Skeletal muscle cell (primary cell): ENCODE data around the gene LRCH1.

Experiments used
- DNase-seq: peaks from one replicate; pipeline ENCODE4 v3.0.0-alpha.2; 2010; ENCODE audit warnings: low read depth
- H3K4me3 ChIP-seq: 2 replicates; pipeline ENCODE4 v1.5.1; 2011; ENCODE audit warnings: low read depth, mild to moderate bottlenecking, control low read depth, low read length, moderate library complexity

The LRCH1 gene

DNA sequence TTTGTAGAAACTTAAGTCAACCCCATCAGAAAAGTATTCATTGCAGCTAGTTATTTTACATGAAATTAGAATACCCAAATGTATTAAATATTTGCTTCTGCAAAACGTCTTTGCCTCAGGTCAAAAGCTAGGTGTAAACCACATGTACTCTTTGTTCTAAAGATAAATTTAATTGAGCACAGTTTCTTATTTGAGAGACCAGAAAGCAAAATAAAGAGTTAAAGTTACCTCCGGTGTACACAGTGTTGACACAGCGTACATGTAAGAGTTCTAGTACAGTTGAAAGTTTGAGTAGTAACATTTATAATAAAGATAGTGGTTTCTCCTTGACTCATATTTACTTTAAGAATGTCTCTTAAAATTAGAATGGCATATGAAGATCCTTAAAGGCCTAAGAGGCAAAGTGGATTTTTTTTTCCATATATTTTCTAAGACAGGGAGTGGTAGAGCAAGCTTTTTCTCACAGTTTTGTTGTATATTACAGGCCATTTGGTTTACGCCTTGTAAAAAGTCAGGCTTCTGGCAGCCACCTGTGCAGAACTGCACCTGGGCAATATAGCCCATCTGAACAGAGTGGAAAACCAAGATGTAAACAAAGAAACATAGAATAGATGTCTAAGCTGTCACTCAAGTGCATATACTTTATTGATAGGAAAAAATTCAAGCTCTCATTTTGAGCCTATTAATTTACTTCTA, 2.9 kb downstream of the LRCH1 start:
- H3K4me3 ChIP-seq, result no peak overlapping the region

DNA sequence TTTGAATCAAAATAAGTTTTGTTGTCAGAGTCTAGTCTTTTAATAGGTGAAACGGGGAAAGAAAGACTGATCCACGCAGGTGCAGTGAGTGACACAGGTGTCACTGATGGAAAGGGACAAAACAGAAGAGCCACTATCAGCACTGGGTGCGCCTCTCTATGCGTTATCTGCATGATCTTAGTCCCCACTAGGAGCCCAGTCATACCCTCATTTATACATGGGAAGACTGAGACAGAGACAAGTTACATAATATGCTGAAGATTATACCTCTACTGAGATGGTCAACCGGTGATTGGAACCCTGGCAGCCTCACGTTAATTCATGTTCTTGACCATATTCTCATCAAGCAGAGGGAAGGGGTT, 3.4 kb downstream of the LRCH1 start:
- H3K4me3 ChIP-seq, result no peak overlapping the region
- no peak for DNase-seq

More for the DNA sequence above, 2.9 kb downstream of the LRCH1 start:
- DNase-seq, result no peak

DNA sequence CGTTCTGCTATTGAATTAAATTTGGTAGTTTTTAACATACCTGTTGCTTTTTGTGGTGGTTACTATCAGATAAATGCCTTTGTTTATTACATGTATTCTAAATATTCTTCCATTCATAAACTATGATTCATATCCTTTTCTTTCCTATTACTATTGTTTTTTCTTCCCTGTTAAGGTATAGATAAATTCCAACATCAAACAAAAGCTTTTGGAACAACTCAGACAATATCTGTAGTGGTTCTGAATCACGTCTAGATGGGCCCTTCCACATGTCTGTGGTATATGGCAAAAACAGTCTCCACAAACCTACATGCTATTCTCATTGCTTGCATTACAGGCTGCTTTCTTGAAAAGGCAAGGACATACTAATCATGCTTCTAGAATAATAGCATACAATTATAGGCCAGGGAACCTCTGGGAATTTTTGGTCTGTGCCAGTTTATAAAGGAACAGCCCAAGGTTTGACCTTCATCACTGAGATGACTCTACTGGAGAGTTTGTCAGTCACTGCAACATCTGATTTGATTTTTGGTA, 6.4 kb downstream of the LRCH1 start:
- DNase-seq, result no peak
- no peak overlapping the region for H3K4me3 ChIP-seq

DNA sequence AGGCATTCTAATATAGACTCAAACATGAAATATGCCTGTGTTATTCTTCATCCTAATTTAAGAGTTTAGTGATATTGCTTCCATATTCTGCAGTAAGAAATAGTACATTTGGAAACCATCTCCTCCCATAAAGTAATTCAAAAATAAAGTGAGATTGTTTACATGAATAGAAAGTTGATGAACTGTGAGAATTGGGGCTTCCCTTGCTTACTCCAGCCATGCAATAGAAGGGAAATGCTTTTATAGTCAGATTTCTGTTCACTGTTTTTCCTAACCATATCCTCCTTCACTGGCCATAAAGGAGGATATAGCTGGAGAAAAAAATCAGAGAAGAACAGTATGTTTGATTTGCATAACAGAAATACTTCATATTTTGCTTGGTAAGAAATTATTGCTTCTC, 7.8 kb downstream of the LRCH1 start:
- no peak overlapping the region for H3K4me3 ChIP-seq
- no peak for DNase-seq

DNA sequence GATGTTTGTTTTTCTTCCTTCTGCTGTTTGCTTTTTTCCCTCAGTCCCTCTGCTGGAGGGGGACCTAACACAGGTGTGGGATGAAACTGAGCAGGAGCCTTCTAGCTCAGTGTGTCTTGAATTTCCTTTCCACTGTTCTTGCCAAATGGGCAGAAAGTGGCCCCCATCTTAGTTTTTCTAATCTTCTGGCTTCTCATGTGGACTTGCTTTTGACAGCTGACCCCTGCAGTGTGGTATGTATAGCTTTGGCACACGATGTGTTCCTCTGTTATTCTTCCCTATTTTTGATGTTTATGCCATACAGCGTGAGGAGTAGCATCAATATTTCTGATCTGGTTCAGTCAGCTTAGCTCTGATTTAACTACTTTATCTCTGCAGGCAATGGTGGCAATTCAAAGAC, 8.3 kb downstream of the LRCH1 start:
- DNase-seq, result no peak
- no peak overlapping the region for H3K4me3 ChIP-seq

DNA sequence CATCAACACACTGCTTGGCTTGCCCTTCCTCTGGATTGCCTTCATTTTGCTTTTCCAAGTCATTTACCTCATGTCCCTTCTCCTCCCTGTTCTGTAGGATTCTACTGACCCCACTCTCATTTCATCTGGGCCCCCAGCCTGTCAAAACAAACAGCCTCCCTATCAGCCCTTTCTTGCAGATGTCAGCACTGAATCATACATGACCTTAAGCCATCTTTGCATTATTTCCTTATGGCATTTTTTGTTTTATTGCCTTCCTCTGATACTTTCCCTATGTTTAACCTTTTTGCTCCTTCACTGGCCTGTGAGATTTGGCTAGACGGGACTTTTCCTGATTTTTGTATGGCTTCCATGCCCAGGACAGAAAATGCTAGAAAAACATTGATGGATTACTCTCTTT, 8.7 kb downstream of the LRCH1 start:
- no peak for DNase-seq
- H3K4me3 ChIP-seq, result no peak overlapping the region

DNA sequence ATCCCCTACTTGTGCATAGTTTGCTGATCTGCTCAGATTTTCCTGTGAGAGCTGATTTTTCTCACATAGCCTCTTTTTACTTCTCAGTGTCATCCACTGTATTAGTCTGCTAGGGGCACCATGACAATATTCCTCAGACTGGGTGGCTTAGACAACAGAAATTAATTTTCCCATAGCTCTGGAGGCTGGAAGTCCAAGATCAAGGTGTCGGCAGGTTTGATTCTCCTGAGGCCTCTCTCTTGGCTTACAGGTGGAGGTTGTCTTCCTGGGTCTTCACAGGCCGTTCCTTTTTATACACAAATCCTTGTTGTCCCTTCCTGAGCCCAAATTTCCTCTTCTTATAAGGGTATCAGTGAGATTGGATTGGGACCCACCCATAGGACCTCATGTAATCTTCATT, 9.2 kb downstream of the LRCH1 start:
- no peak overlapping the region for H3K4me3 ChIP-seq
- DNase-seq, result no peak

DNA sequence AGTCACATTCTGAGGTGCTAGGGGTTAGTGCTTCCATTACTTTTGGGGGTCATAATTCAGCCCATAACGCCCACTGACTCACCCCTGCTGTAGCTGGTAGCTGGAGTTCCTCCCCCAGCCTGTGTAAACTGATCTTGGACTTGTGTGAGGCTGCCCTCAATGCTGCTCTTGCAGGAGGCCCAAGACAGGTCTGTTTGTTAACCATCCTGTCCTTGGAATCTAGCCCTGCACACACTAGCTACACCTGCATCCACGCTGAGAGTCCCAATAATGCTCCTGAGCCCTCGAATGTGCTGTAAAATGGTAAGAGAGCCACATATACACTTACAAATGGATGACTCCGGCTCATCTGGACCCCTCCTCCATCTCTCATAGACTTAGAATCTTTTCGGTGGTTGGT, 9.6 kb downstream of the LRCH1 start:
- DNase-seq, result no peak
- H3K4me3 ChIP-seq, result no peak overlapping the region

DNA sequence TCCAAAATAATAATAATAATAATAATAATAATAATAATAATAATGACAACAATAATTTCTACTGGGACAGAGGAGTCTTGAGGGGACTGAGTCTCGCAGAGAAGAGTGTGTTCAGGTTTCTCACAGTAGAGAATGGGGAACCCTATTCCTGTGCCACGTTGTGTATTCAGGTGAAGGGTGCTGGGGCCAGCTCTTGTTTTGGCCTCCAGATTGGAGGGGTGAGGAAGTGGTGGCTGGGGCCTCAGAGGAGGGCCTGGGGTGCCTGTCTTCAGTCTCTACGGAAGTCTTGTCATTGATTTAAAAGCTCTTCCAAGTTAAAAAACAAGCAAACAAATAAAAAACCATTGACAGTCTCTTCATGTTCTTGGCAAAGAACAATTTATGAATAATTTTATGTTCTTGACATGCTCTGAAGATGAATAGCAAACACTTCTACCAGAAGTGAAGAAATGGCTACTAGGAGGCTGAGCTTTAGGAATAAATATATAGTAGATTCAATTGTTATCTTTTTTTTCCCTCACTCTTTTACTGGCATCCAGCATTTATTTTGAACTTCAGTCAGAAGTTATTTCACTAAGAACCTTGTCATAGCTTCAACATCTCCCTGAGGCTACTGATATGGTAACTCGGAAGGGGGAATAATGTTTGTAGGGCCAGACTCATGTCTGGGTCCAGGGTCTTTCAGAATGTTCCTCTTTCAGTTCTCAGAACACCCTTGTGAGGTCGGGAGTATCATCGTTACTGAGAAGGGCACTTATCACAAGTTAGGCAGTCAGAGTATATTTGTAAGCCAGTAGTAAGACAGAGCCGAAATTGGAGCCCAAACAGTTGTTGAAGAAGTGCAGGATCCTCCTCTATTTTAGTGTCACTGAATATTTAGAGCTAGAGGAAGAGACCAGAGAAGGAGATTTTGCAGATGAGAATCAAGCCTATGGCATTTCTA, 13.1 kb downstream of the LRCH1 start:
- no peak for DNase-seq
- H3K4me3 ChIP-seq, result no peak overlapping the region

DNA sequence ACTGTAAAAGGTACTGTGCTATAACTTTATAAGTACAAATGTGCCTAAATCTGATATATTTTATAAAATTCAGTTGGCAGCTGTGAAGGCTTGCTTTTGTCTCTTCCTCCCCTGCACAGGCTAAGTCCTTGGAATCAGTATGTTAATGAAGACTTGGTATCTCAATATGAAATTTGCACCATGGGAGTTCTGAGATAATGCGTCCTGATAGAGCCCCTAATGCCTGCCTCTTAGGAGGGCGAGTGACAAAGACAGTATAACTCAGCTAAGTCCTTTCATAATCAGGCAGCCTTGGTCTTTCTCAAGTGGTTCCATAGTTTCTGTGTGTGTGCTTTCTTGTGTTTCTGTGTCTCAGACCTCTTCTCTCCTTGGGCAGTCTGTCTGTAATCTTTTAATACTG, 14.7 kb downstream of the LRCH1 start:
- H3K4me3 ChIP-seq, result no peak overlapping the region
- DNase-seq, result no peak

DNA sequence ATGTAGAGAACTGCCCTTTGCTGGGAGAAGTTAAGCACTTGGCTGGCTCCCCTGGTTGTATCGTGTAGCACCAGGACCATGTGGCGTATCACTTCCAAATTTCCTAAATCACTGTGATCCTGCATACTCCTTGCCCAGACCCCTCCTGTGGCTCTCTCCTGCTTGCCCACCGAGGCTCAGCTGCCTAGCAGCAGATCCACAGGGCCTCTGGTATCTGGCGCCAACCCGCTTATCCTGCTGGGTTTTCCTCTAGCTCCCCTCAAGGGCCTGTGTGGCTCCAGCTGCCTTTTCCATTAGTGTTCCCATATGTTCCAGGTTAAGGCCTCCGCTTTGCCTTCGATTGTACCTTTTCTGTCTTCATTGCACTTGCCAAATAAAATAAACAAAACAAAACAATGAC, 16.5 kb downstream of the LRCH1 start:
- no peak overlapping the region for H3K4me3 ChIP-seq
- no peak for DNase-seq

DNA sequence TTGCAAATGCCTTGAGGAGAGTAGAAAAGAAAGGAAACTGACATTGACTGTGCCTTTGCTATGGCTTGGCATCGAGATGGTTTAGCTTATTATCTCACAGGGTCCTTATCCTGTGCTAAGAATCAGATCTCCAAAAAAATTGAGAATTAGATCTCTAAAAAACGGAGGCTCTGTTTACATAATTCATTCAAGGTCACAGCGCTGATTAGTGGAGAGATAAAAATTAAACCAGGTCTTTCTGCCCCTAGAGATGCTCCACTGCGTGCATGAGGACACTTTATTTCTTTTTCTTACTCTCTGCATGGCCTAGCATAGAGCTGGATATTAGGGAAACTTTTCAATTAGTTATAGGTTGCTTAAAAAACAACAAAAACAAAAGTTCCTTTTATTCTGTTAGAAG, 17.3 kb downstream of the LRCH1 start:
- no peak for DNase-seq
- no peak overlapping the region for H3K4me3 ChIP-seq

DNA sequence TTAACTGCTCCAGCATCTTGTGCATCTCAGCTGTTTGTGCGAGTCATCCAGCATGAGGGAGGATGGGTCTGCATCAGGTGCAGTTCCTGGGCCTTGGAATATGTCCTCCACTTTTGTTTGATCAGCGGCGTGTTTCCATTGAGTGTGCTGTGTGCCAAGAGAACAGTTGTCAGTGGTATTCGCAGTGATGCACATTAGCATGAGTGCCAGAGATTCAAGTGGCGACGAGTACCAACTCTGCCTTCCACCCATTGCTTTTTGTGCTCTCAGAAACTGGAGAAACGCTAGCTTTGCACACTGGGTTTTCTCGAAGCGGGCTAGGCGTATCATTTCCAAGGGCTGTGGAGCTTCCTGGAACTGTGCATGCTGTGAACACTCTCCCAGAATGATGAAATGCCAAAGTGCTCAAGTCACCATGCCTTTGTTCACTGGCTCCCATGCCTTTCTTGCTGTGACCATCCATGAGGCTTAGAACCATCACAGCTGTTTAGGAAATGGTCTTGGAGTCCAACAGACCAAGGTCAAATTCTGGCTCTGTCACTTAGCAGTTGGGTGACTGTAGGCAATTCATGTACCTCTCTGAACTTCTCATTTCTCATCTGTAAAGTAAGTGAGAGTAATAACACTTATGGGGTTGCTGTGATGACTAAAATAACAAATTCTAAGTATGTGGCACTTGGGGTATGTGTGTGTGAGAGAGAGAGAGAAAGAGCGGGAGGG, 18.4 kb downstream of the LRCH1 start:
- no peak for DNase-seq
- H3K4me3 ChIP-seq, result no peak overlapping the region

DNA sequence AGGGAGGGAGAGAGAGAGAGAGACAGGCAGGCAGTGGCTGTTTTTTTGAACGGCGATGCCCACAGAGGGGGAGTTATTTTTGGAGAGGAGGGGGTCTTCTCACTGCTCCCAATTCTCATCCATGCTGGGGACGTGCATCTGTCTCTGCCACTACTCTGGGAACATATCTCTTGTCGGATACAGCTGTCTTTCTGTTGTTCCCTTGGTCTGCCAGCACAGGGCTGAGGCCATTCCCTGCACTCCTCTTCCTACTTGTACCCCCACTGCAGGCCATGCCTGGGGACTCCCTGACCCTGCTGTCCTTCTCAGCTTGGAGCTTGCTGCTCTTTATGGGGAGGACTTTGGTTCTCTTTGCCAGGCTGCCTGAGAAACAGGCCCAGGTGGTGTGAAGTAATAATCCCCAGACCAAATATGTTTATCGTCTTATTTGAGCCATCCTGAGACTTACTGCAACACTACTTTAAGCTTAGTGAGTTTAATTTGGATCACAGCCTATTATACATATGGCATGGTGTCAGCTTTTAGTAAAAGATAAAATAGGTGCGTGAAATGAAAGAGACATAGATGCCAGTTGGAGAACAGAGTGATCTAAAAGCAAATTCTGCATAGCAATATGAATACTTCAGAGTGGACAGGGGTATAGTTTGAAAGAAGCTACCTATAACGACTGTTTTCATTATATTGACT, 19.1 kb downstream of the LRCH1 start:
- DNase-seq, result no peak
- no peak overlapping the region for H3K4me3 ChIP-seq

DNA sequence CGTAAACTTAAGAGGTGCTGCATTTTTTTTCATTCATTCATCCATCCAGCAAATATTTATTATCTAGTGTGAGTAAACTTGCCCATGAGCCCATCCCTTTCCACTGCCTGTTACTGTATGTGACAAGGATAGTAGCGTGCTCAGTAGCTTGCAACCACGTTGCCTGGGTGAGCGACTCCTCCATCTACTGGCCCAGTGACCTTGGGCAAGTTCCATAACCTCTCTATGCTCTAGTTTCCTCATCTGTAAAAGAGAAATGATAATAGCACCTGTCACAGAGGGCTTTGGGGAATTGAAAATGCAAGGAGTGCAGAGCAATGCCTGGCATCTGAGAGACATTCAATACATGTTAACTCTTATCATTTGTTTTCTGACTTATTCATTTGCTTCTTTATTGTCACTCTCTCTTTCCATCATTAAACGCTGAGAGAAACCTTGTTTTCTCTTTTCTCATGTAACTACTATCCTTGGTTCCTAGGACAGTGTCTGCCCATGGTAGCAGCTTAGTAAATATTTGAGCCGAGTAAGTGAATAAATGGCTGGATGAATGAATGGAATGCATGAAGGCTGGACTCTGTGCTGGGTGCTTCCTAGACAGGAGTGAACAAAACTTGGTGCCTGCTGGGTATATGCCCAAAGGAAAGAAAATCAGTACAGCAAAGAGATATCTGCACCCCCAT, 19.9 kb downstream of the LRCH1 start:
- no peak for DNase-seq
- H3K4me3 ChIP-seq, result no peak overlapping the region

DNA sequence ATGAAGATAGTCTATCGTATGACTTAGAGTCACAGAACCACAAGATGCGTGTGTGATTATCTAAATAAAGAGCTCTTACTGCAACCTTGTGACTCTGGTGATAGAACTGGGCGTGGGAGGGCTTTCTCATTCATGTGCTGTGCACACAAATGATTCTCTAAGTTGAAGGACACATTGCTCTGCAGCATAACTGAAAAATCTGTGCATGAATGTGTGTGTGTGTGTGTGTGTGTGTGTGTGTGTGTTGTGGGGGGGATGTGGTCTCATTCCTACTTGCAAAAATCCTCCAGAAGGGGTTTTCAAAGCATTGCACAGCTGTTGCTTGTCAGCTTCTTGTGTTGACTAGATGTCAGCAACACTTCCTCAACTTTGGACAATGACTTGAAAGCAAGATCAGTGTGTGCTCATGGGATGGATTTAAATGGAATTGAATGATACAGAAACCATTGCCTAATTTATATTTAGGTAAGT, 22.4 kb downstream of the LRCH1 start:
- no peak for DNase-seq
- H3K4me3 ChIP-seq, result no peak overlapping the region

DNA sequence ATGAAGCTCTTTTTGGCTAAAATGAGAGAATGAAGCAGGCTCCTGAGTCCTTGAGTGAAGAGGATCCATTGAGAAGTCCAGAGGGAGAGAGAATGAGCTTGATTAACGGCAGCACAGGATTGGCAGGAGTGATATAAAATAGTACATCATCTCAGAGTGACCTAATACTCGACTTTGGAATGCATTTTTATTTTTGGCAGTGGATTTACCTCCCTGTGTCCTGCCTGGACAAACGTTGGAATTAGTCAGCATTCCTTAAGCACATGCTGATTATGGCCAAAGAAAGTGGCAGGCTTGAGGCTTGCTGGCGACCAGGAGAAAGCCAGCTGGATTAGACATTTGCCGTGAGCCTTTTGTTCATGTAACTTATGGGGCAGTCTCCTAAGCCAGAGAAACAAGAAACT, 22.9 kb downstream of the LRCH1 start:
- H3K4me3 ChIP-seq, result no peak overlapping the region
- DNase-seq, result no peak

DNA sequence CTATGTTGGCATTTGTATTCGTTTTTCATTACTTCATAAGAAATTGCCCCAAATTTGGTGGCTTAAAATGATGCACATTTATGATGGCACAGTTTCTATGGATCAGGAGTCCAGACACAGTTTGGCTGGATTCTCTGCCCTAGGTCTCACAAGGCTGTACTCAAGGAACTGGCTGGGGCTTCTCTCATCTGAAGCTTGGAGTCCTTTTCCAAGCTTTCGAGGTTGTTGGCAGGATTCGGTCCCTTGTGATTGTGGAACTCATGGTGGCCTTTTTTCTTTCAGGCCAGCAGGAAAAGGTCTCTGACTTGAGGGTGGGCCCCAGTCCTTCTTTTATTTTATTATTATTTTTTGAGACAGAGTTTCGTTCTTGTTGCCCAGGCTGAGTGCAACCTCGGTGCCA, 23.8 kb downstream of the LRCH1 start:
- no peak for DNase-seq
- no peak overlapping the region for H3K4me3 ChIP-seq
